ENCODE measurements around the gene SALL1.

The SALL1 gene

DNA sequence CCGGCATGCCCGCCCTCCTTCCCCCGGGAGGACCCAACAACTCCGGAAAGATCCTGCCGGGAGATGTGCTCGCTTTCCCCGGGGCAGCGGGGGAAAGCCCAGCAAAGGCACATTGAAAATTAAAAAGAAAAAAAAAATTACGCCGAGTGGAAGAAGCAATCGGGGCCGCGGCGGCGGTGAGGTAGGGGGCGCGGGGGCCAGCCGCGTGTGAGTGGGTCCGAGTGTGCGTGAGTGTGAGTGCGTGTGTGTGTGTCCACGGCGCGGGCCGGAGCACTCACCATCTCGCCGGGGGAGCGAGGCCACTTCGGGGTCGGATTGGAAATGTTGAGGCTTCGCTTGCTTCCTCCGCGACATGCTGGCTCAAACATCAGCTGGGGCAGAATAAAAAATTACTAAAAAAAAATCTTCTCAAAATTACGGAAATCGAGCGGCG is at the start of gene SALL1:
TSS of gene SALL1 (minus strand) at position 383 of the 433 bp plus-strand sequence. CDS start at position 354, 29 bp downstream.
- H3K4me3 ChIP-seq, result peak within 1 kb of the TSS; percentile 41 to 53
- intact Hi-C loops (cut with DNase I; ENCODE audit: low total_unique reads), result no loop called here
- peaks cover 0 to 87% of the 10 kb centered on the region in 2 donors for H3K27me3 ChIP-seq
- H3K36me3 ChIP-seq, result no peaks in the 10 kb centered on the region
- H3K4me1 ChIP-seq, result peaks cover 0 to 44% (median 37%) of the 10 kb centered on the region in 4 donors
- no peak for DNase-seq
- TF ChIP-seq, protein P1, sequence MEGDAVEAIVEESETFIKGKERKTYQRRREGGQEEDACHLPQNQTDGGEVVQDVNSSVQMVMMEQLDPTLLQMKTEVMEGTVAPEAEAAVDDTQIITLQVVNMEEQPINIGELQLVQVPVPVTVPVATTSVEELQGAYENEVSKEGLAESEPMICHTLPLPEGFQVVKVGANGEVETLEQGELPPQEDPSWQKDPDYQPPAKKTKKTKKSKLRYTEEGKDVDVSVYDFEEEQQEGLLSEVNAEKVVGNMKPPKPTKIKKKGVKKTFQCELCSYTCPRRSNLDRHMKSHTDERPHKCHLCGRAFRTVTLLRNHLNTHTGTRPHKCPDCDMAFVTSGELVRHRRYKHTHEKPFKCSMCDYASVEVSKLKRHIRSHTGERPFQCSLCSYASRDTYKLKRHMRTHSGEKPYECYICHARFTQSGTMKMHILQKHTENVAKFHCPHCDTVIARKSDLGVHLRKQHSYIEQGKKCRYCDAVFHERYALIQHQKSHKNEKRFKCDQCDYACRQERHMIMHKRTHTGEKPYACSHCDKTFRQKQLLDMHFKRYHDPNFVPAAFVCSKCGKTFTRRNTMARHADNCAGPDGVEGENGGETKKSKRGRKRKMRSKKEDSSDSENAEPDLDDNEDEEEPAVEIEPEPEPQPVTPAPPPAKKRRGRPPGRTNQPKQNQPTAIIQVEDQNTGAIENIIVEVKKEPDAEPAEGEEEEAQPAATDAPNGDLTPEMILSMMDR (IDR thresholded peaks at IDR 0.05), result no peak
- H3K9me3 ChIP-seq, result no peaks in the 10 kb centered on the region
- H3K27ac ChIP-seq, result no peak within 1 kb of the TSS

DNA sequence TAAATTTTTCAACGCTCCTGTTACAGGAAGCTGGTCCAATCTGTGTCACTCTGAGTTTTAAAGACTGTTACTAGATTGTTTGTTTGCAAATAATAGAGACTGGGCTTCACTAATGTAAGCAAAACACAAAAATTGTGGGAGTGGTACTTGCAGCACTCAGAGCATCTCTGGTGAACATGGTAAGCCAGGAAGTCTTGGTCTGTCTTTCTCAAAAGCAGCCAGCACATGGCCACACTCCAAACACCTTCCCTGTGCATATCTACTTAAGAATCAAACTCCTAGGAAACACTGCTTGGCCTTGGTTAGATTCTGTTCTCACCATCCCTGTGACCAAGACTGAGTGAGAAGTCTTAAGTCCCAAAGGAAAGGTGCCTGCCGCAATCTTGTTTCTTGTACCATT is 49.7 kb upstream of the SALL1 start:
- DNase-seq, result no peak
- intact Hi-C loops (cut with DNase I; ENCODE audit: low total_unique reads), result no loop called here
- no peak overlapping the region for H3K27ac ChIP-seq
- no peaks in the 10 kb centered on the region for H3K27me3 ChIP-seq
- H3K4me1 ChIP-seq, result no peaks in the 10 kb centered on the region
- H3K9me3 ChIP-seq, result peaks cover 0 to 11% (median 0%) of the 10 kb centered on the region in 3 donors
- no peaks in the 10 kb centered on the region for H3K36me3 ChIP-seq
- H3K4me3 ChIP-seq, result no peak overlapping the region
- TF ChIP-seq, protein P1 (IDR thresholded peaks at IDR 0.05), result no peak

DNA sequence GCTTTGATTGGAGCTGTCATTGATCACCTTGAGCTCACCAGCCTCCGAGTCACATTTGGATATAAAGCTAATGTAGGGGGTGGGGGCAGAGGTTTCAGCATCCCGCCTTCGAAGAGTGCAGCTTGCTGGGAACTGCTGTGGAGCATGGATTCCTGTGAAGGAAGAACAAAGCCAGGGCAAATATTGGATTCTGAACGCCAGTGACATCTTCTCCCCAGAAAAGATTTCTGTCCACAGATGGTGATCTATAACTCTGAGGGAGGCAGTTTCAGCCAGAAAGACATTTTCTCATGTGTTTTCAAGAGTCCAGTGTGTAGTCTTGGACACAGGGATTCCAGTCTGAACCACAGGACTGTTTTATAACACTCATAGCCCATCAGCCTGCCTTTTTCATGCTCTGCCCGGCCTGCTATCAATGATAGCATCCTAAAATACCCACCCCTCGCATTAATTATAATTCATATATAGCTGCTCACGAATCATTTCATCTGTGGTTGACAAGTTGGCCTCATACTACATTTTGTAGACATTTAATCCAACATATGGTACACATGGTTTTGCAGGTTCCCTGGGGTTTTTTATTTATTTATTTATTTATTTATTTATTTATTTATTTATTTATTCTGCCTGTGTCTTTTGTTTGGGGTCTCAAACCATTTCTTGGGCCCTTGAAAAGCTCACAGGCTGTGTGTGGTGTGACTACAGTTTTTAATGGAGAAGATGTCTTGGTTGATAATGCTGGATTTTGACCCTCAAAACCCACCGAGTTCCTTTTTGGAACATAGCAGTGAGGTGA is 47.1 kb upstream of the SALL1 start:
- Histone ChIP-seq H3K4me3 (no peak overlapping the region), H3K36me3 (no peaks in the 10 kb centered on the region), H3K27me3 (peaks cover 0 to 2% of the 10 kb centered on the region in 2 donors), H3K4me1 (no peaks in the 10 kb centered on the region), H3K9me3 (peaks cover 0 to 11% (median 0%) of the 10 kb centered on the region in 3 donors), H3K27ac (no peak overlapping the region)
- no peak for DNase-seq
- TF ChIP-seq, protein P1 (IDR thresholded peaks at IDR 0.05), result no peak
- intact Hi-C loops (cut with DNase I; ENCODE audit: low total_unique reads), result no loop called here

DNA sequence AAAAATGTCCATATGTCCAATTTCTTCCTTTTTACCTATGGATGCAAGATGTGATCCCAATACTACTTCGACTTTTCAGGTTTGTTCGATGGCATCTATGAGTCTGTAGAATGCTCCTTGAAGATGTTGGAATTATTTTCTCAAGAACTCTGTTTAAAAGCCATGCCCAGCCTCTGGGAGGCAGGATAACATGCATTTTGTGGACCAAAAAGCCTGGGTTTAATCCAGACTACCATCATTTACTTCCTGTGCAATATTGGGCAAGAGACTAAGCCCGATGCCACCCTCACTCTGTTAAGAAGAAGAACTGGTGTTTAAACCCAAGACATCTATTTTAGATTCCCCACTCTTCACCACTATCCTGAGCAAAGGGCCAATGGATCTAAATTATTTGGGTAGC is 42.8 kb upstream of the SALL1 start:
- H3K36me3 ChIP-seq, result no peaks in the 10 kb centered on the region
- H3K4me1 ChIP-seq, result no peaks in the 10 kb centered on the region
- H3K4me3 ChIP-seq, result no peak overlapping the region
- no peaks in the 10 kb centered on the region for H3K9me3 ChIP-seq
- peaks cover 0 to 2% of the 10 kb centered on the region in 2 donors for H3K27me3 ChIP-seq
- H3K27ac ChIP-seq, result no peak overlapping the region
- intact Hi-C loops (cut with DNase I; ENCODE audit: low total_unique reads), result no loop called here
- DNase-seq, result no peak
- TF ChIP-seq, protein P1 (IDR thresholded peaks at IDR 0.05), result no peak

DNA sequence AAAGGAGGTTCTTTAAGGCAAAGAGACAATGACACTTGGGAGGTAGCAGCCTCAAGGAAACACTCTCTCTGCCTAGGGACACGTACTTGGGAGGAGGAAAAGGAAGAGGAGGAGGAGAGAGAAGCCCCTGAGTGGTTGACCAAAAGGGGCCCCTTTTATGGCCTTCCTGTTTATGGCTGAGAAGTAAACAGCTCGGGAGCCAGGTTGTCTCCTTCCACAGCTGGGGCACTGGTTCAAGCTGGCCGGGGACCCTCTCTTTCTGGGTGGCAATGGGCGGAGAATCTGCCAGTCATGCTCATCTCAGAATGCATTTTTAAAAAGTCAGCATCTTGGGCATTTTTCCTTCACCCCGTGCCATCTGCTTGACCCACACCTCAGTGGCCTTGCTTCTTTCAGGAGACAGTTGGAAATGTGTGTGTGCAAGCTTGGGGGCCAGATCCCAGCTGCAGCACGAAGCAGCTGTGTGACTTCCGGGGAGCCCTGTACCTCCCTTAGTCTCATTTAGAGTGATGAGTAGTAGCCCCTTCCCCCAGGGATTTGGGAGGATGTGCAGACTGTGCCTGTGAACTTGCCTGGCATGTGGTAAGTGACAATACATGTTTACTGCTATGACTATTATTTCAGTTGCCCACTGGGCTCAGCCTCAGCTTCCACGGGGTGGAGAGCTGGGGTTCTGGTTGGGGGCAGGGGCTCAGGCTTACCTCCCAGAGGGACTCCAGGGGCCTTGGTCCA is 33.8 kb upstream of the SALL1 start:
- Histone ChIP-seq H3K9me3 (no peaks in the 10 kb centered on the region), H3K27me3 (no peaks in the 10 kb centered on the region), H3K4me1 (no peaks in the 10 kb centered on the region), H3K36me3 (no peaks in the 10 kb centered on the region), H3K4me3 (no peak overlapping the region), H3K27ac (no peak overlapping the region)
- intact Hi-C loops (cut with DNase I; ENCODE audit: low total_unique reads), result no loop called here
- TF ChIP-seq, protein P1 (IDR thresholded peaks at IDR 0.05), result no peak
- no peak for DNase-seq

Data from tibial artery (tissue), 4 donors.